Ascending aorta (tissue), 2 donors: Measurements from ENCODE around the gene MIGA2. TPM values are rescaled to one million over a fixed set of nuclear protein-coding genes. Genes with fewer than 3 reads are reported as not detected.

Experiments
- DNase-seq, 2 donors: peaks; one replicate each; pipeline ENCODE4 v3.0.0-alpha.2; 2019; ENCODE audit warnings: low spot score in 2 of 2
- H3K27ac ChIP-seq, 2 donors: fragments of 200-600 bp; sonication (generic); one replicate each; pipeline ENCODE4 v1.5.1; 2016 to 2017; ENCODE audit warnings: mild to moderate bottlenecking in 1 of 2
- H3K27me3 ChIP-seq: fragments of 200-600 bp; sonication (generic); one replicate; pipeline ENCODE4 v1.5.1; 2017
- H3K36me3 ChIP-seq, 2 donors: fragments of 200-600 bp; sonication (generic); one replicate each; pipeline ENCODE4 v1.5.1; 2016
- H3K4me1 ChIP-seq, 2 donors: fragments of 200-600 bp; sonication (generic); one replicate each; pipeline ENCODE4 v1.5.1; 2016 to 2017; ENCODE audit warnings: mild to moderate bottlenecking in 1 of 2
- H3K4me3 ChIP-seq, 2 donors: fragments of 200-600 bp; sonication (generic); one replicate each; pipeline ENCODE4 v1.5.1; 2016 to 2017; ENCODE audit warnings: mild to moderate bottlenecking in 1 of 2
- H3K9me3 ChIP-seq, 2 donors: fragments of 200-600 bp; sonication (generic); one replicate each; pipeline ENCODE4 v1.5.1; 2016
- CTCF ChIP-seq, 3 experiments: fragments of 200-600 bp in 2 of 3; fragments of 450-650 bp in 1 of 3; sonication (generic) in 2 of 3; IDR thresholded peaks; one replicate each; pipeline ENCODE4 v1.5.1; 2016 to 2019; ENCODE audit warnings: antibody characterized with exemption in 3 of 3, mild to moderate bottlenecking in 1 of 3, moderate library complexity in 1 of 3
- intact Hi-C: fragments of 100-400 bp; cut with DNase I; formaldehyde crosslinking; loops from one replicate; pipeline ENCODE4 v1.15.1; 2023
- total RNA-seq: library from RNA; depleted of rRNA; stranded (reverse); fragments of >200 nt; gene quantifications from one replicate; pipeline ENCODE4 v1.1.0, GENCODE V29; 2016

MIGA2 gene
- total RNA-seq = 39.9 TPM

GRCh38 chr9:129036241-129036922 lies at the start of gene MIGA2:
Gene MIGA2 (plus strand): TSS chr9:129036626. CDS start chr9:129040595, 3,969 bp downstream.
- Histone ChIP-seq H3K27ac (peak within 1 kb of the TSS; percentile 62 to 81), H3K9me3 (no peaks in the 10 kb centered on the region), H3K4me1 (peaks cover 0 to 13% of the 10 kb centered on the region in 2 donors), H3K36me3 (peaks cover 5 to 8% of the 10 kb centered on the region in 2 donors), H3K27me3 (no peaks in the 10 kb centered on the region), H3K4me3 (peak within 1 kb of the TSS; percentile 84 to 97)
- peak; percentile 97 to 99 for DNase-seq
- intact Hi-C loops = loop anchor here (1.0 to 5.0 kb wide), 5 partner anchors 8 to 209 kb away; partner anchors contain the start of genes CRAT, DOLK, DOLPP1 and NUP188
- TF ChIP-seq CTCF (IDR thresholded peaks at IDR 0.05) = no peak

- intact Hi-C loops = loop anchor here (2.0 kb wide), 1 partner anchor 20 kb away; no protein-coding TSS in a partner anchor
- Histone ChIP-seq H3K27ac (peak overlapping the region in 1 of 2 donors; percentile 4), H3K36me3 (peaks cover 58 to 69% of the 10 kb centered on the region in 2 donors), H3K9me3 (no peaks in the 10 kb centered on the region), H3K27me3 (no peaks in the 10 kb centered on the region), H3K4me3 (no peak overlapping the region), H3K4me1 (peaks cover 0 to 7% of the 10 kb centered on the region in 2 donors)
- DNase-seq = no peak
- TF ChIP-seq CTCF (IDR thresholded peaks at IDR 0.05) = no peak
These were observed 49.8 kb upstream of the MIGA2 start for GRCh38 chr9:128986671-128987070.

- H3K4me1 ChIP-seq = peaks cover 0 to 7% of the 10 kb centered on the region in 2 donors
- peak overlapping the region in 1 of 2 donors; percentile 31 for H3K4me3 ChIP-seq
- no peak for TF ChIP-seq CTCF (IDR thresholded peaks at IDR 0.05)
- intact Hi-C loops = loop anchor here (2.0 kb wide), 1 partner anchor 19 kb away; no protein-coding TSS in a partner anchor
- no peaks in the 10 kb centered on the region for H3K9me3 ChIP-seq
- H3K27me3 ChIP-seq = no peaks in the 10 kb centered on the region
- peak in 1 of 2 donors; percentile 88 for DNase-seq
- H3K36me3 ChIP-seq = peaks cover 49 to 59% of the 10 kb centered on the region in 2 donors
- peak overlapping the region; percentile 52 to 67 for H3K27ac ChIP-seq
These were observed 48.6 kb upstream of the MIGA2 start for GRCh38 chr9:128987805-128988204.

- Histone ChIP-seq H3K9me3 (no peaks in the 10 kb centered on the region), H3K36me3 (peaks cover 60 to 68% of the 10 kb centered on the region in 2 donors), H3K27me3 (no peaks in the 10 kb centered on the region), H3K4me1 (no peaks in the 10 kb centered on the region), H3K4me3 (no peak overlapping the region), H3K27ac (no peak overlapping the region)
- intact Hi-C loops = loop anchor here (5.0 kb wide), 1 partner anchor 34 kb away; the partner anchor contains the start of gene SH3GLB2
- DNase-seq = no peak
- peak in 1 of 3 experiments; percentile 26 for TF ChIP-seq CTCF (IDR thresholded peaks at IDR 0.05)
These were observed 43.4 kb upstream of the MIGA2 start for GRCh38 chr9:128992995-128993394.

GRCh38 chr9:128995791-128996190 lies 40.6 kb upstream of the MIGA2 start:
- H3K4me3 ChIP-seq = no peak overlapping the region
- no peak for DNase-seq
- no peaks in the 10 kb centered on the region for H3K27me3 ChIP-seq
- no peak overlapping the region for H3K27ac ChIP-seq
- no peaks in the 10 kb centered on the region for H3K4me1 ChIP-seq
- intact Hi-C loops = no loop called here
- H3K36me3 ChIP-seq = peaks cover 70 to 80% of the 10 kb centered on the region in 2 donors
- H3K9me3 ChIP-seq = no peaks in the 10 kb centered on the region
- TF ChIP-seq CTCF (IDR thresholded peaks at IDR 0.05) = no peak
